ENCODE measurements around the gene SHANK2.

The SHANK2 gene

DNA sequence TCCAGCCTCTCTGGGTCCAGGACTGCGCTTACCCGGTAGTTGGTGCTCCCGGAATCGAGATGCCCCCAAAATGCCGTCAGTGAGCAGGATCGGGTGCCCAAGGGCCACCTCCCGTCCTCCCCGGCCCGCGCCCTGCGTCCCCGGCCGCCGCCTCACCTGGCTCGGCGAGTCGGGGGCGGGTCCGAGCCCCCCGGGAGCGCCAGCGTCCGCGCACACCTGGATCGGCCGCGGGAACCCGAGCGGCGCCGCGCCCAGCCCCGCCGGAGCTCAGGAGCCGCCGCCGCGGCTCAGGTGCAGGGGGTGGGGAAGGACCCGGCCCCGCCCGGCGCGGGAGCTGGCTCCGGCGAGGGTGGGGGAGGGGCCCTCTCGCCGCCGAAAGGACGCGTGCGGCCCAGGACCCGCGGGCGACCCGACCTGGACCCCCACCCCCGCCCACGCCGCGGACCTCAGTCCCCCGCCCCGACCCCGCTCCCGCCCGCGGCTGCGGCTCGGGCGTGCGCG is at the start of gene SHANK2:
SHANK2 (minus strand) TSS at position 309 of the 501 bp plus-strand sequence. CDS start 105,251 bp downstream, outside the sequence.
- no peak for DNase-seq

DNA sequence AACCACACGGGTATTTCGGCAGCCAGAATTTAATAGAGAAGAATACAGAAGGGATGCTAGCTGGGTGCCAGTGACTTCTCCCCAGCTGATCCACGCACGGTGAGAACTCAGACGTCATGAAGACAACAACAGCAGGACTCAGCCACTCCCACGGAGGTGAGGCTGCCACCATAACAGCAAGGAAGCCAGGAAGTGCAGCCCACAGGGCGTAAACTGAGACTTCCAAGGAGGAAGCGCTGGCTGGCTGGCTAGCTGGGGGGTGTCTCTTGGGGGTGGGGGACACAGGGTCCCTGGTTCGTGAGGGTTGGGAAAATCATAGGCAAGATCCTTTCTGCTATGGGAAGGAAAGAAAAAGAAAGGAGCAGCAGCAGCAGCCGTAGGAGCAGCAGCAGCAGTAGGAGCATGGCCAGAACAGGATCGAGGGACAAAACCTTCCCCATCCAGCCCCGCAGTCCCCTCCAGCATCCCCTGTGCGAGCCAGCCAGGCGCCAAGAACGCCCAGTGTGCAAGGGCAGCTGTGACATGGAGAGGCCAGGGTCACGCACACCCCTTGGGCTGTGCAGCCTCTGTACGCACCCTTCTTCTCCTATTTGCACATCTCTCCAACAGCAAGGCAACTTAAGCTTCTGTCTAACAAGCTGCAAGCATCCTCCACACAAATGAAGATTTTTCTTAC is 49.6 kb upstream of the SHANK2 start:
- DNase-seq: no peak

DNA sequence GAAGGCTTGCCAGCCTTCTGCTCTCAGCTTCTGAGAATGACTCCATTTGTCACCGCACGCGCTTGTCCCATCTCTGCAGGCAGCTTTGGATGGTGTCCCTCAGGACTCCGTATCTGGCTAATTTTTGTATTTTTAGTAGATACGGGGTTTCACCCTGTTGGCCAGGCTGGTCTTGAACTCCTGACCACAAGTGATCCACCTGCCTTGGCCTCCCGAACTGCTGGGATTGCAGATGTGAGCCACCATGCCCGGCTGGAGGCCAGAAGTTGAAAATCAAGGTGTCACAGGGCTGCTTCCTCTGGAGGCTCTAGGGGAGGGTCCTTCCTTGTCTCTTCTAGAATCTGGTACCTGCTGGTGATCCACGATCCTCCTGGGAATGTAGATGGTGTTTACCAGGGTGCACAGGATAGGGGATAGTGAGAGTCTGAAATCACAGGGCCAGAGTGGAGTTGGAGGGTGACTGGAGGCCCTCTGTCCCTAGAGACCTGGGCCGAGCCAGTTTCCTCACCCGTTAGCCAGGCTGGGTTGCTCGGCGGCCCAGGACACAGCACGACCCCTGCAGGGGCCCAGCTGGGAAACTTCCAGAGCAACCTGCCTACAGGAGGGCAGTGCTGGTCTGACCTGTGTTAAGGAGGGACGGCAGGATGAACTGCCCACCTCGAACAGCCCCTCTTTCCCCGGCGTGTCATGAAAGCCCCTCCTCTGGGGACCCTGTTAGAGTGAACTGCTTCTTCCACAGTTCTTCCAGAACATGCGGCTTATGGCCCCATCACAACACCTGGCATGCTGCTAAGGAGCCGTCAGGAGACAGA is 48.9 kb upstream of the SHANK2 start:
- no peak for DNase-seq

DNA sequence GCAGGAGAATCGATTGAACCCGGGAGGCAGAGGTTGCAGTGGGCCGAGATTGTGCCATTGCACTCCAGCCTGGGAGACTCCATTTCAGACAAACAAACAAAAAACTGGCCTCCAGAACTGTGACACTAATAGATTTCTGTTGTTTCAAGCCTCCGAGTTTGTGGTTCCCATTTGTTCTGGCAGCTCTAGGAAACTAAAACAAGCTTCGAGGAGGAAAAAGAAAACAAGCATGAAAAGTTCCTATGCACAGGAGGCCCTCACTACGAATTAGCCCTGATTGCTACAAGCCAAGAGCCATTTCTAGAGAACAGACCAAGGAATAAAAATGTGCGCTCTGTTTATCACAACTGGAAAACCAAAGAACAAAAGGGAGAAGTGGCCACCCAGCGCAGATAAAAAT is 47.8 kb upstream of the SHANK2 start:
- DNase-seq: no peak

DNA sequence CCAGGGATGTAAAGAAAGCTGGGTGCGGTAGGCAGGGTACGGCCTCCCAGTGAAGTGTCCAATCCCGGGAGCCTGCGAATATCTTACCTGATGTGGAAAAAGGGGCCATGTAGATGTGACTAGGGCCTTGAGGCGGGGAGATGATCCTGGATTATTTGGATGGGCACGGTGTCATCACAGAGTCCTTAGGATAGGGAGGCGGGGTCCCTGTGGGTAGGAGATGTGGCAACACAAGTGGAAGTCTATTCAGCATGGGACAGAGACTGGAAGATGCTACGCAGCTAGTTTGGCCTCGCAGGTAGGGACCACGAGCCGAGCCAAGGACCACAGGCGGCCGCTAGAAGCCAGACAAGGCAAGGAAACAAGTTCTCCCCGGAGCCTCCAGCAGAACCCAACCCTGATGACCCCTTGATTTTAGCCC is 46.4 kb upstream of the SHANK2 start:
- no peak for DNase-seq

DNA sequence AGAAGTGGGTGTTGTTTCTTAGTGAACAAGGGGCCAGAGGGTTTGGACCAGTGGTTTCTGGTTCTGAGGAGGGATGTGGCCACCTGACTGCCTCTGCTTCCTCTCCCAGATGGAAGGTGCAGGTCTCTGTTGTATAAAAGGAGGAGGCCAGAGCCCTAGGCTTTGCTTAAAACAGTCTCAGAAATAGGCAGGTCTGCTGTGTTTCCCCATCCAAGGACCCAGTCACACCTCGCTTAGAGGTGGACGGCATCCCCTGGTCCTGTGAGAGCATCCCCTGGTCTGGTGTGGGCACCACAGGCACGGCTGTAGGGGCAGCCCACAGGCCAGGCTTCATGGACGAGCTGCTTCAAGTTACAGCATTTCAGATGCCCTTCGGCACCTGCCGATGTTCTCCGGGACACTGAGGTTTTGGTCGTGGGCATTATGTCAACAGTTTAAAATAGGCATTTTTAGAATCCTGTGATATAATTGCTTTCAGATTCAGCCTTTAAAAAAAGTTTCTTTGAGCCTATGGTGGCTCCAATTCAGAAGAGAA is 45.7 kb upstream of the SHANK2 start:
- DNase-seq: no peak

DNA sequence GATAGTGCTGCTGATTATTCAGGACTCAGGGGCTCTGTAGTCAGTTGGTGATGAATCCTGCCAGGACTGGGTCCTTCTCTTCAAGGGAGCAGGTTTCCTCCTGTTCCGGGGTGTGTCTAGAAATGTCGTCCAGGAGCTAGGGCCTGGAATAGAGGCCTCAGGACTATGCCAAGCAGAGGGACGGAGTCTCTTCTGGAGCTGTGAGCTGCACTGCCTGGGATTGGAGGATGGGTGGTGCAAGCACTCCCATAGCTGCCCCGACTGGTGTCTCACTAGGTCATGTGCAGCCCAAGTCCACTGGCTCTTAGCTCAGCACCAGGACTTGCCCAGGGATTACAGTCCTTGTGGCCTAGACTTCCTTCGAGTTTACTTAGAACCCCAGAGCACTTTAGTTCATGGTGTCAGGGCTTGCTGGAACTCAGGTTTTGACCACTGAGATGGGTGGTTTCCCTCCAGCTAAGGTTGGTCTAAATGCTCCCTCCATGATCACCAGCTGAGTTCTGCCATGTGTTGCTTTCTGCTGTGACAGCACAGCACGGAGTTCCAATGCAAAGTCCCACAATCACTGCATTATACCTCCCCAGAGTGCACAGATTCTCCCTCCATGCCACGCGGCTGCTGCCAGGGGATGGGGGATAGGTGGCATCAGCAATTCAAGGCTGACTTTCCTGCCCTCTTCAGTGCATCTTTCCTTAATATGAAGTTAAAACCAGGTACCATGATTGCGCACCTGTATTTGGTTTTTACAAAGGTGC is 42.6 kb upstream of the SHANK2 start:
- DNase-seq: no peak

DNA sequence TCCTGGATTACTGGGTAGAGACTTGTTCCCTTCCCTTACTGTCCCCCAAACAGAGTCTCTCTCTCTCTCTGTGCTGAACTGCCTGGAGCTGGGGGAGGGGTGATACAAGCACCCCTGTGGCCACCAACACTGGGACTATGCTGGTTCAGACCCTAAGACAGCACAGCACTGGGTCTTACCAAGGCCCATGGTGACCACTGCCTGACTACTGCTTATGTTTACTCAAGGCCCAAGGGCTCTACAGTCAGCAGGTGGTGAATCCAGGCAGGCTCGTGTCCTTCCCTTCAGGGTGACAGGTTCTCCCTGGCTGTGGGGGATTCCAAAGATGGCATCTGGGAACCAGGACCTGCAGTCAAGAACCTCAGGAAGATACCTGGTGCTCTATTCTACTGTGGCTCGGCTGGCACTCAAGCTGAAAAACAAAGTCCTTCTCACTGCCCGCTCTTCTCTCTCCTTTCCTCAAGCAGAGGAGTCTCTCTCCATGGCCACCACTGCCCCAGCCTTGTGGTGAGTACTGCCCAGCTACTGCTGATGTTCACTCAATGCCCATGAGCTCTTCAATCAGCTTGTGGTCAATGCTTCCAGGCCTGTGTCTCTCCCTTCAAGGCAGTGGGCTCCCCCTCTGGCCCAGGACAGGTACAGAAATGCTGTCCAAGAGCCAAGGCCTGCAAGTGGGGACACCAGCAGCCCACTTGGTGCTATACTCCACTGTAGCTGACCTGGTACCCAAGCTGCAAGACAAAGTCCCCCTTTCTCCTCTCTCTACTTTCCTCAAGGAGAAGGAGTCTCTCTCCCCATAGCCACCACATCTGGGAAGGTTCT is 41.8 kb upstream of the SHANK2 start:
- no peak for DNase-seq

DNA sequence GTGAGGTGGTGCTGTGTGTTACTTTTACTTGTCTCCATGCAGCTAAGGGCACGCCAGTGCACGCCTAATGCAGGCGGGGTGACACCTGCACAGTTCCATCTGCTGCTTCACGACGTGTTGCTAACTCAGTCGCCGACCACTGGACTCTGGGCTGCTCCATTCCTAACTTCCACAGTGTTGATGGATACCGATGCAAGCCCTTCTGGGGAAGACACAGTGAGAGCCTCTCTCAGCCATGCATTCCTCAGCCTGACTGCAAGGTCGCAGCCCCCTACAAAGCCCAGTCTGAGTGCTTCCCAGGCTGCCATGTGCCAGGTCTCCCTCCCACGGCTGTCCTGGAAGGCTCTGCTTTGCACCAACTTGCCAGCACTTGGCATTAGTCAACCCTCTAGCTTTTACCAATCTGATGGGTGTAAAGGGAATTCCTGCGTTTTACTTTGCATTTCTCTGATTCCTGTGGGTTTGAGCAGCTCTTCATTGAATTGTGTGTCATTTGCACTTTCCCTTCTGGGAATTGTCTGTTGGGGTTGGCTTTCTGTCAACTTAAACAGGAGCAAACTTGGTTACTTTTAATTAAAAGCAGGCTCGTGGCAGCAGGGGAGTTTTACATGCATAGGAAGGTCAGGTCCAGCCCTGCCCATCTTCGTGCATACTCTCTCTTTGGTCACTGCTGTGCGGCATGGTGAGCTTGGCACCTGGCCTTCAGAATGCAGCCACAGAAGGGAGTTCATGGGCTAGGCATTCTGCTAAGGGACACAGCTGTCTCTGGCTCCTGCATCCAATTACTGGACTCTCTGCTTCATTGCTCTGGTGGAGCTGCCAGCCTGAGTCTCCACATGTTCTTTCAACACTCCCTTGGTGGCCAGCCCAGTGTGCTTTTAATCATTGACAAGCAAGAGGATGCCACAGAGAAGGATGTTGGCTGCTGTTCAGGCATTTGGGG is 34.6 kb upstream of the SHANK2 start:
- DNase-seq: no peak

DNA sequence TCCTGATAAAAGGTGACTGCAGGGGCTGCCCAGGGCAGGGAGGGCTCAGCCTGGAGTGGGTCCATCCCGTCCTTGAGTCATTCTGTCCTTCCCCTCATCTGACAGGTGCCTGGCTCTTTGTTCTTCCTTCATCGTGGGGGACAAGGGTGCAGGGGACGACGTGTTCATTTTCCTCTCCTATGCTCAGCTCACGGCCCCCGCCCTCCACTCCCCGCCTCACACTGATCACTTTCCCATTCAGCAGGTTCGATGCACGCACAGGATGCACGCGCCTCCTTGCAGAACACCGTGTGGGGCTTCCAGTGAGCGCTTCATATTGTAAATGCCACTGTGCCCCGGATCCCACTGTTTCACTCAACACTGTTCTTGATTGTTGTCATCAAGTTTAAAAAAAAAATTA is 32.7 kb upstream of the SHANK2 start:
- no peak for DNase-seq

DNA sequence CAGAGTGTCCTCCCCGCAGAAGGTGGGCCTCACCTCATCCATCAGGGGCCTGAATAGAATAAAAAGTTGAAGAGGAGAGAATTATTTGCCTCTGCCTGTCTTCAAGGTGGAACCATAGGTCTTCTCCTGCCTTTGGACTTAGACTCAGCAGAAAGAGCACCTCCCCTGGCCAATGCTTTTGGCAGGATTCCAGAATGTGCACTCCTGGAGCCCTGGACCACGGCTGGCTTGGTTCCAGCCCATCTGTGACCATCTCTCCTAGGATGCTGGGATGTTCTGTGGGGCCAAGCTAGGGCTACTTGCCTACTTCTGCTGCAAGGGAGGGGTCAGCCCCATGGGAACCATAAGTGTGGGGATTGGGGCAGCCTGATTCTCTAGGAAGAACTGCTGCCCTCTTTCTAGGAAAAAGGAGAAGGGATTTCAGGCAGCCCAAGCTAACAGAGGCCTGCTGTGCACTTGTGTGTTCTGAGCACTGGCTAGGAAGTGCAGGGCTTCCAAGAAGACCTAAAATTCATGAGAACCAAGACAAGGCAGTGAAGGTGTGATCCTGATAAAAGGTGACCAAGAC is 32.2 kb upstream of the SHANK2 start:
- no peak for DNase-seq

DNA sequence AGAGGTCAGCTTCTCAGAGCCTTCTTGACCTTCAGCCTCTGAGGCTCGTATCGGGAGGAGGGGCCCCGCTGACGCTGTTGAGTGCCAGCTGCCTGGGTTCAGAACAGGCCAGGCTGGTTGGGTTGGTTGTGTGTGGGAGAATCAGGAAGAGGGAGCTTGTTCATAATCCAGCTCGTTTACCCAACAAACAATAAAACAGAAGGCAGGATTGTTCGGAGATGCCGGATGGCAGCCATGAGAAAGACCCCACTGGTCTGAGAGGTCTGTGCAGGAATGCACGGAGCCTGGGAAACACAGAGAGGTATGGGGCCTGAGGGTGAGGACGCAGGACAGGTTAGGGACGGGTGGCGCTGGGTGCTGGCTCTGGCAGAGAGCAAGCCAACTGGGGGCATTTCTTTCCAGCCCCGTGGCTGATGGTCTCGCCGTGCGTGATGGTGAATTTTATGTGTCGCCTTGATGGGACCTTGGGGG is 31.6 kb upstream of the SHANK2 start:
- DNase-seq: no peak

DNA sequence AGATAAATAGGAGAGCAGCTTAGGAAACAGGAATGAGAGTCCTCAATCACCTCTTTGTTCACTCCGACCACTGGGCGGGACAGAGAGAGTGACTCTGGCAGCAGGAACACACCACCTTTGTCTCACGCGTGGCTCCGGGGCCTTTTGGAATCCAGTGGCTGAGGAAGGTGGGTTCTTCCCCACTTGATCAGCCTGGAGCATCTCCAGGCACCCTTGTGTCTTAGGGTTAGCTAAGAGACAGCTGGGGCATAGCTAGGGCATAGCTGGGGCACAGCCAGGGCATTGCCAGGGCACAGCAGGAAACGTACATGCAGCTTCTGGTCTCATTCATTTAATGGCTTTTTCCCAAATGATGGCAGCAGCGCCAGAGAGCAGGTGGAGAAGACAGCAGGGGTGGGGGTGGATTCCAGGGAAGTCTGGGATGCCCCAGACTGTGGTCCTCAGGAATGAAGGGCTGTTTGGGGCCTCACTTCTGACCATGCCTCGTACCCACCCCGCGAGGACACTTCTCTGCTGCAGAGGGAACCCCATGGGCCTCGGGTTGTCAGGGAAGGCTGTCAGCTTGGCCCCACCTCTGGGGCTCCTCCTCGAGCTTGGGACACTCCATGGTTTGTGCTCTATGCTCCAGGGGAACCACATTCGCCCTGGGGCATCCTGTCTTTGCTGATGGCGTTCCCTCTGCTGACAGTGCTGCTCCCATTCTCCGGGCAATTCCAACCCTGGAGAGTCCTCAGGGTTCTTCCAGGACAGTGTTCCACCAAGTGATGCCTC is 30.4 kb upstream of the SHANK2 start:
- no peak for DNase-seq

DNA sequence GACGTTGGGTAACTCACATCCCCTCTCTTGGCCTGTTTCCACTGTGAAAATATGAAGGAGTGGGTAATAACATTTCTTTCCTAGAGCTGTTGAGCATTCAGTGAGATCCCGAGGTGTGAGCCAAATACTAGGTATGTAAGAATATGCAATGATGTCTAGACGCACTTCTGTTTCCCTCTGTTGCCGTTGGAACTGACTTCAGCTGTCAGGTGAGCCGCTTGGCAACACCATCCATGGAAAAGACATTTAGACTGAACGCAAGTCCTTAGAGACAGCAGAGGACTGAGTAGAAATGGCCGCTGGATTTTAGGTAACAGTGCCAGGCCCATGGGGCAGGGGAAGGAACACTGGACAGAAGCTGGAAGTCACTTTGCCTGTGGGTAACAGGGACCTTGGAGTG is 29.5 kb upstream of the SHANK2 start:
- no peak for DNase-seq

DNA sequence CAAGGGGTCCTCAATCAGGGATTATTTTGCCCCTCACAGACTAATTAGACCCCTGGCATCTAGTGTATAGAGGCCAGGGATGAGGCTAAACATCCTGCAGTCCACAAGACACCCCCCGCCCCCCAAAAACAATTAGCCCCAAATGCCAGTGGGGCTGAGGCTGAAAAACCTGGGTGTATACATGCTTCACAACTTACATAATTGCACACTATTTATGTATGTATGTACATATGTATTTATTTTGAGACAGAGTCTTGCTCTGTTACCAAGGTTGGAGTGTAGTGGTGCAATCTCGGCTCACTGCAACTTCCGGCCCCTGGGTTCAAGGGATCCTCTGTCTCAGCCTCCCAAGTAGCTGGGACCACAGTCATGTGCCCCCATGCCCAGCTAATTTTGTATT is 28.8 kb upstream of the SHANK2 start:
- DNase-seq: no peak

DNA sequence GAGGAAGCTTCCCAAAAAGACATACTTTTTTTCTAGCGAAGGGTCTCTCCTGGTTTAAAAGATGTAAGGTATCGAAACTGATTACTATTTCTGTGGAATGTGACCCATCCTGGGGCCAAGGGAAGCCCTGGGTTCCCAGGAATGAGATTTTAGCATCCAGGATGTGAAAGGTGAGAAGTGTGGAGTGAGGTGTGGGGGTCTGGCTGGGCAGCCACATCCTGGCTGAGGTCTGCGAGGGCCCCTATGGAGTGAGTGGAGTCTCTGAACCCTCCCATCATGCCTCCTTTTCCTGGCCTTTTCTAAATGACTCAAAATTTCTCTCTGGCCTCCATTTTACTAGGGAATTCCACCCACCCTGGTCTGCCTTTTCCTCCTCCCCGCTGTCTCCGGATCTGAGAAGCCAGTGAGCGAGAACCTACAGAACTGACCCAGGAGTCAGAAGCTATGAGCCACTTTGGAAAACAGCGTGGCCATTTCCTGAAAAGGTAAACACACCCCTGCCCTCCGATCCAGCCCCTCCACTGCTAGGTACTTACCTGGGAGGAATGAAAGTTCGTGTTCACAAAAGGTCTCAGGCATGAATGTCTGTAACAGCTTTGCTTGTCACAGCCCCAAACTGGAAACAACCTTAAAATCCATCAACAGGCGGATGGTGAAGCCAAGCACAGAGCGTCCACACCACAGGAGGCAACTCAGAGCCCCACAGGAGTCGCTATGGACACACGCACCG is 27.7 kb upstream of the SHANK2 start:
- no peak for DNase-seq

DNA sequence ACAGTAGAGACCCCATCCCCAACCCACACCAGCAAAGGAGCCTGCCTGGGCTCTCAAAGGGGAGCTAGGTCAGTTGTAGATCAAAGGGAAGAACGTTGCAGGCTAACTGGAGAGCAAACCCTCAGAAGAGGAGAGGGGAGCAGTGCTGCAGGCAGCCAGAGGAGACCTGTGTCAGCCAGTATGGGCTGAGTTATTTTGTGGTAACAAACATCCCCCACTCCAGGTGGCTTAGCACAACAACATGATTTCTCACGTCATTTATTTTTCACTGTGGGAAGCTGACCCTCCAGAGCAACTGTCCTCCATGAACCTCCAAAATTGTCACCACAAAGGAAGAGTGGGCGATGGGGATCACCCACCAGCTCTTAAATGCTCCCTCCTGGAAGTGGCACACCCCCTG is 19.8 kb upstream of the SHANK2 start:
- DNase-seq: no peak

DNA sequence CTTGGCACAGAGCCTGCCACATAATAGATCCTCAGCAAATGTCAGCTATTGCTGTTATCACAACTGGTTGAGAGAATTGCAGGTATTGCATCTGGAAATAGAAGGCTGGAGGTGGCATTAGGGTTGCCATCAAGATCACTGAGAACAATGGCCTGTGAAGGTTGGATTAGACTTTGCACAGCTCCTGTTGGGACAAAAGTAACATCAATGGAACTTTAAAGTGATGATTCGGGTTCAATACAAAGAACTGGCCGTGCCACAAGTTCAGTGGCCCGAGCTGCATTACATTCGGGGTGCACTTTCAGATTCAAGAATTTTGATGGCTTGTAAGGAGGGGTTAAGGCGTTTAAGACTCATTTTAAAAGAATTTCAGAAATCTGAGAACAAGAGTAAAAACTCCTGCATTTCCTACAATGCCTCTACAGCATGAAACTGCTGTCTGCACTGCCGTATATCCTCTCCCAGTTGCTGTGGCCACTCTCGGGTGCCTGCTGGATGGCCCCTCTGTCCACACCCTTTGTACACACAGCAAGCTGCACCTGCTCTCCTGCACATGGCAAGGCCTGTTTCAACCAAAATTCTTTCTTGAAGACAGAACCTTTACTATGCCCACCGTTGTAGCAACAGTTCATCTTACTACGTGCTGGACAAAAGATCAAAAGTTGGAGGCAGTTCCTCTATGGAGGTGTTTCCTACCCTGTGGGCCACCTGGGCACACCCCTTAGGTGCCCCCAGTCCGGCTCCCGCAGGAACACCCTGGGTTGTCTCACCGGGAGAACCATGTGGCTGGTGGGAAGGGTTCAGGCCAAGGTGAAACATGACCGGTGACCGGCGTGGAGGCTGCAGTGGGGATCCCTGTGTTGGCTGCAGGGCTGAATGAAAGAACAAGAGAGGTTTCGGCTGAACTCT is 17.5 kb upstream of the SHANK2 start:
- no peak for DNase-seq

All from suppressor macrophage treated with lipopolysaccharide for 4 hours (primary cell).